SK-N-SH treated with all-trans-retinoic acid at 6 μM for 48 hours (cell line): ENCODE measurements around the gene BAG2.

ENCODE experiments used
- ARNTL ChIP-seq: fragments of 450-650 bp; formaldehyde crosslinking; IDR thresholded peaks from 2 replicates; pipeline ENCODE4 v1.5.0; 2020; ENCODE audit warnings: low read depth, mild to moderate bottlenecking, moderate library complexity, borderline replicate concordance
- CSDC2 ChIP-seq: fragments of 250-450 bp; sonication (Bioruptor Pico); IDR thresholded peaks from 2 replicates; pipeline ENCODE4 v1.5.0; 2020; ENCODE audit warnings: mild to moderate bottlenecking, moderate library complexity
- GLIS3 ChIP-seq: fragments of 250-450 bp; sonication (Bioruptor Pico); IDR thresholded peaks from 2 replicates; pipeline ENCODE4 v1.5.0; 2020; ENCODE audit warnings: mild to moderate bottlenecking, moderate library complexity
- ISL1 ChIP-seq: fragments of 250-450 bp; sonication (Bioruptor Pico); IDR thresholded peaks from 2 replicates; pipeline ENCODE4 v2.1.2; 2022; ENCODE audit warnings: mild to moderate bottlenecking, moderate library complexity
- PATZ1 ChIP-seq: fragments of 250-450 bp; sonication (Bioruptor Pico); IDR thresholded peaks from 2 replicates; pipeline ENCODE4 v1.8.0; 2020; ENCODE audit warnings: mild to moderate bottlenecking, moderate library complexity, borderline replicate concordance
- RARB ChIP-seq: fragments of 250-450 bp; sonication (Bioruptor Pico); IDR thresholded peaks from 2 replicates; pipeline ENCODE4 v1.8.0; 2021; ENCODE audit warnings: mild to moderate bottlenecking, moderate library complexity
- TCF4 ChIP-seq: fragments of 250-450 bp; sonication (Bioruptor Pico); IDR thresholded peaks from 2 replicates; pipeline ENCODE4 v1.8.0; 2021; ENCODE audit warnings: mild to moderate bottlenecking, moderate library complexity, borderline replicate concordance

DNA sequence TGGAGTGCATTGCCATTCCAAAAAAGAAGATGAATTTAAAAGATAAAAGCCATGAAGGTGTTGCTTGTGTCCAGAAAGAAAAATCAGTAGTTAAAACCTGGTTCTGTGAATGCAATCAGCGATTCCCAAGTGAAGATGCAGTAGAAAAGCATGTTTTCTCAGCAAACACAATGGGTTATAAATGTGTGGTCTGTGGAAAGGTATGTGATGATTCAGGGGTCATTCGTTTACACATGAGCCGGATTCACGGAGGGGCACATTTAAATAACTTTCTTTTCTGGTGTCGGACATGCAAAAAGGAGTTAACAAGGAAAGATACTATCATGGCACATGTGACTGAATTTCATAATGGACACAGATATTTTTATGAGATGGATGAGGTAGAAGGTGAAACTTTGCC, 24.7 kb upstream of the BAG2 start:
- no peak for TF ChIP-seq GLIS3 (CRISPR knock-in tag)
- no peak for TF ChIP-seq TCF4
- no peak for TF ChIP-seq ARNTL (CRISPR knock-in tag)
- TF ChIP-seq CSDC2 (CRISPR knock-in tag) = no peak
- no peak for TF ChIP-seq ISL1
- no peak for TF ChIP-seq PATZ1 (CRISPR knock-in tag)
- TF ChIP-seq RARB (CRISPR knock-in tag) = no peak
